OCI-LY7 (cell line): Measurements from ENCODE around the gene ALK.

Experiments
- EZH2phosphoT487 ChIP-seq: fragments of 200-600 bp; sonication (generic); IDR thresholded peaks from 2 replicates; pipeline ENCODE4 v1.6.1; 2018; ENCODE audit warnings: low read depth, borderline replicate concordance, mild to moderate bottlenecking, mixed run types, antibody characterized with exemption, low read length, moderate library complexity, mixed read lengths
- TF ChIP-seq, protein P1 (sequence below): fragments of 200-600 bp; sonication (generic); conservative IDR thresholded peaks from 2 replicates; pipeline ENCODE4 v1.5.1; 2014; ENCODE audit warnings: mild to moderate bottlenecking, antibody characterized with exemption, low read length, moderate library complexity, mixed read lengths

DNA sequence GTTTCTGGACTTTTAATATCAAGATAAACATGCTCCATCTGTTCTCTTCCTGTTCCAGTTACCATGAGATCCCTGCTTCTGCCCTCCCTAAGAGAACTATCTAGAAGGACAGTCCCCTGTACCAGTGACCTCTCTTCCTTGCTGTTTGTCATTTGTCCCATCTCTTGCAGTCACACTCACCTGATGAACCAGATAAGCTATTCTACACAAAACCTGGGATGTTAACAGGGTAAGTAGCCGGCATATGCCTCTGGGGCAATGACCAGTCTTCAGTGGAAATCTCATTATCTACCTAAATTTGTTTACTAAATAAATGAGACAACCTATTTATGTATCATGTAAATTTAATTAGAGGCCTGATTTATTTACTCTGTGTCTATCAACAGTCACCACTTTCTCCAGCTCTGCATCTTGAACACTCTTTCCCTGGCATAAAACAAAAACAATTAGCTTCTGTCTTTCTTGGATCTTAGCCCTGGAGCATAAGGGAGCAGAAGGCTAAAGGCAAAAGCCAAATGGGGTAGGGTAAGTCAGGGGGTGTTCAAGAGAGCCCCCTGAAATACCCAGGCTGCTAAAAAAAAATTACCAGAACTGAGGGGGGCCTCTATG, 337.7 kb downstream of the ALK start:
- TF ChIP-seq, protein P1, sequence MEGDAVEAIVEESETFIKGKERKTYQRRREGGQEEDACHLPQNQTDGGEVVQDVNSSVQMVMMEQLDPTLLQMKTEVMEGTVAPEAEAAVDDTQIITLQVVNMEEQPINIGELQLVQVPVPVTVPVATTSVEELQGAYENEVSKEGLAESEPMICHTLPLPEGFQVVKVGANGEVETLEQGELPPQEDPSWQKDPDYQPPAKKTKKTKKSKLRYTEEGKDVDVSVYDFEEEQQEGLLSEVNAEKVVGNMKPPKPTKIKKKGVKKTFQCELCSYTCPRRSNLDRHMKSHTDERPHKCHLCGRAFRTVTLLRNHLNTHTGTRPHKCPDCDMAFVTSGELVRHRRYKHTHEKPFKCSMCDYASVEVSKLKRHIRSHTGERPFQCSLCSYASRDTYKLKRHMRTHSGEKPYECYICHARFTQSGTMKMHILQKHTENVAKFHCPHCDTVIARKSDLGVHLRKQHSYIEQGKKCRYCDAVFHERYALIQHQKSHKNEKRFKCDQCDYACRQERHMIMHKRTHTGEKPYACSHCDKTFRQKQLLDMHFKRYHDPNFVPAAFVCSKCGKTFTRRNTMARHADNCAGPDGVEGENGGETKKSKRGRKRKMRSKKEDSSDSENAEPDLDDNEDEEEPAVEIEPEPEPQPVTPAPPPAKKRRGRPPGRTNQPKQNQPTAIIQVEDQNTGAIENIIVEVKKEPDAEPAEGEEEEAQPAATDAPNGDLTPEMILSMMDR, result no peak
- TF ChIP-seq EZH2phosphoT487, result no peak
